D721Med (cell line): ENCODE results near the gene PLA2G2C.

ENCODE experiments used
- DNase-seq: peaks from one replicate; pipeline ENCODE4 v3.0.0; 2011; ENCODE audit warnings: low spot score; ENCODE audit not compliant: insufficient read length
- FAIRE-seq: peaks from 2 replicates; lab custom pipeline; 2011; peaks lifted over from hg19 to GRCh38; lab: Jason Lieb, UNC
- TF ChIP-seq, protein P1 (sequence below): IDR thresholded peaks from 2 replicates; pipeline ENCODE4 v1.5.1; 2012; ENCODE audit warnings: mild to moderate bottlenecking, control low read depth; ENCODE audit not compliant: insufficient read depth; ENCODE audit errors: missing control alignments

Gene PLA2G2C

DNA sequence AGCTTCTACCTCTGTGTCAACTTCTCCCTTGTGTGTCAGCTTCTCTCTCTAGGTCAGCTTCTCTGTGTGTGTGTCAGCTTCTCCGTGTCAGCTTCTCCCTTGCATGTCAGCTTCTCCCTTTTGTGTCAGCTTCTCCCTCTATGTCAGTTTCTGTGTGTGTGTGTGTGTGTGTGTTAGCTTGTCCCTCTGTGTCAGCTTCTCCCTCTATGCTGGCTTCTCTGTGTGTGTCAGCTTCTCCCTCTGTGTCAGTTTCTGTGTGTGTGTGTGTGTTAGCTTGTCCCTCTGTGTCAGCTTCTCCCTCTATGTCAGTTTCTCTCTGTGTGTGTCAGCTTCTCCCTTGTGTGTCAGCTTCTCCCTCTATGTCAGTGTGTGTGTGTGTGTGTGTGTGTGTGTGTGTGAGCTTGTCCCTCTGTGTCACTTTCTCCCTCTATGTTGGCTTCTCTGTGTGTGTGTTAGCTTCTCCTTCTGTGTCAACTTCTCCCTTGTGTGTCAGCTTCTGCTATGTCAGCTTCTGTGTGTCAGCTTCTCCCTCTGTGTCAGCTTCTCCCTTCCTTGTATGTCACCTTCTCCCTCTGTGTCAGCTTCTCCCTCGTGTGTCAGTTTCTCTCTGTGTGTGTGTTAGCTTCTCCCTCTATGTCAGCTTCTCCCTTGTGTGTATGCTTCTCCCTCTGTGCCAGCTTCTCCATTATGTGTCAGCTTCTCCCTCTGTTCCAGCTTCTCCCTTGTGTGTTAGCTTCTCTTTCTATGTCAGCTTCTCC, 6.8 kb downstream of the PLA2G2C start:
- FAIRE-seq (no peak), DNase-seq (no peak)
- TF ChIP-seq, protein P1, sequence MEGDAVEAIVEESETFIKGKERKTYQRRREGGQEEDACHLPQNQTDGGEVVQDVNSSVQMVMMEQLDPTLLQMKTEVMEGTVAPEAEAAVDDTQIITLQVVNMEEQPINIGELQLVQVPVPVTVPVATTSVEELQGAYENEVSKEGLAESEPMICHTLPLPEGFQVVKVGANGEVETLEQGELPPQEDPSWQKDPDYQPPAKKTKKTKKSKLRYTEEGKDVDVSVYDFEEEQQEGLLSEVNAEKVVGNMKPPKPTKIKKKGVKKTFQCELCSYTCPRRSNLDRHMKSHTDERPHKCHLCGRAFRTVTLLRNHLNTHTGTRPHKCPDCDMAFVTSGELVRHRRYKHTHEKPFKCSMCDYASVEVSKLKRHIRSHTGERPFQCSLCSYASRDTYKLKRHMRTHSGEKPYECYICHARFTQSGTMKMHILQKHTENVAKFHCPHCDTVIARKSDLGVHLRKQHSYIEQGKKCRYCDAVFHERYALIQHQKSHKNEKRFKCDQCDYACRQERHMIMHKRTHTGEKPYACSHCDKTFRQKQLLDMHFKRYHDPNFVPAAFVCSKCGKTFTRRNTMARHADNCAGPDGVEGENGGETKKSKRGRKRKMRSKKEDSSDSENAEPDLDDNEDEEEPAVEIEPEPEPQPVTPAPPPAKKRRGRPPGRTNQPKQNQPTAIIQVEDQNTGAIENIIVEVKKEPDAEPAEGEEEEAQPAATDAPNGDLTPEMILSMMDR = no peak

DNA sequence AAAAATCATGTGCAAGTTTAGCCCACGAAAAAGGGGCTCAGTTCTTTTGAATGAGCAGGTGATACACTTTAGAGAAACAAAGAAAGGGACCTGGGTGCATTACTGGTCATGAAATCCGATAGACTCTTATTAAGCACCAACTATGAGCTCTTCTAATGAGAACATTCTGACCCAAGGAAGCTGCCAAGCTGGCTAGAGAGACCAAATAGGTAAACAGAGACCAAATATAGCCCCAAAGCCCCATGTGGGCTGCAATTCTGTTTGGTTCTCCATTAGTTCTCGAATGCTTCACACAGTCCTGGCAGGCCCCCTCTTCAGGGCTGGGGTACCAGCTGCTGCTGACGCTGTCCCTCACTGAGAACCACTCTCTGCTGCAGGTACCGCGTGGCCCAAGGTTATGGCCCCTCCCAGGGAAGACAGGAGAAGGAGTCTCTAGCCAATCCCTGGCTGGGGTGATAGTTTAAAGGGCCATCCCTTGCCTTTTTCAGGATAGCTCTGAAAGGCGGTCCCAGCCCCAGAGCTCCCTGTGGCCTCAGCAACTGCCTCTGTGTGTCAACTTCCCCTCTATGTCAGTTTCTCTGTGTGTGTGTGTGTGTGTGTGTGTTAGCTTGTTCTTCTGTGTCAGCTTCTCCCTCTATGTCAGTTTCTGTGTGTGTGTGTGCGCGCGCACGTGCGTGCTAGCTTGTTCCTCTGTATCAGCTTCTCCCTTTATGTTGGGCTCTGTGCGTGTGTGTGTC, 7.5 kb downstream of the PLA2G2C start:
- FAIRE-seq (no peak), DNase-seq (no peak)
- TF ChIP-seq, protein P1 = no peak

DNA sequence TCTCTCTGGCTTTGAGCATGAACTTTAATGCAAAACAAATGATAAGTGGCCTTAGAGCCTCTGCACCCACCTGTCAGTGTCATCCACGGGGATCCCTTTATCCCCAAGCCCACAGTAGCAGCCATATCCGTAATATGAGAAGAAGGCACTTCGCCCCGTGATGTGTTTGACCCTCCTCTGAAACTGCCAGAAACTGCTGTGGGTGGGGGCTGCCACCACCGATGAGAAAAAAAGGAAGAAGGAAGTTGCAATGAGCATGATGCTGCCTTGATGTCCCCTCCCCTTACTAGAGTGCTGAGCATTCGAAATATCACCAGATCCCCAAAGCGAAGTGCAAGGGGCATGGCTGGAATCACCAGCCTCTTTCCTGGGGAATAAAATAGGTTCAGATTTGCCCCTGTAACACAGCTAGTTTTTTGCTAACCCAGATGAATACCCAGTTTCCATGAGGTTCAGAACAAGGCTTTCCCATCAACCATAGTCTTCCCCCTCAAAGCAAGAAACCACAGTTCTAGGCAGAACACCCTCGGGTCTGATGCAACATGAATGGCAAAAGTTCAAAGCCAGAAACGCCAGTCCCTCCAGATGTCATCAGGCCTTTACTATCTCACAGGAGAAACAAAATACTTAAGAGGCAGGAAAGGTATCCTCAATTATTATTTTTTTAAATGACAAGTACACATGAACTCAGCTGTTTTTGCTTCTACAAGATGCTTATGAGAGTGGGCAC, 11.2 kb downstream of the PLA2G2C start:
- TF ChIP-seq, protein P1 = no peak
- FAIRE-seq (no peak), DNase-seq (no peak)

DNA sequence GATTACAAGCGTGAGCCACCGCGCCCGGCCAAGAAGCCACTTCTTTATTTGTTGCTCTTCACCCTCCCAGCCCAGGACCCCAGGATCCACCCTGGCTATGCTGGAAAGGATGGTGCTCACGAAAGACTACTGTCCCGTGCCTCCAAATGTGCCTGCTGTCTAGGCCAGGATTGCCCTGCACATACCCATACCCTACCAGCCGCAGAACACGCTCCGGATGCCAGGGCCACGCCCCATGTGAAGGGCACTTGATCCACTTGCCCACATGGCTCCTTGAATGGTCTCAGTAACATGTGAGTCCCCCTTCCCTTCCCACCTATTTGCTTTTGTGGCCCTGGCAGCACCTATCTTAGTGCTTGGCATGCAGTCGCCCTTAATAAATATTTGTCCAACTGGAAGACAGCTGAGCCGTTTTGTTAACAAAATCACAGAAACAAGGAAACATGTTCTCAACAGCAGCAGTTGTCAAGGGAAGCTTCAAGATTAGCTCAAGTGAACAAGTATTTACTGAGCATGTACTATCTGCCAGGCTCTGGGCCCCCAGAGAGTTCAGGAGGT, 14.2 kb downstream of the PLA2G2C start:
- FAIRE-seq = no peak
- DNase-seq = no peak
- TF ChIP-seq, protein P1 = no peak

DNA sequence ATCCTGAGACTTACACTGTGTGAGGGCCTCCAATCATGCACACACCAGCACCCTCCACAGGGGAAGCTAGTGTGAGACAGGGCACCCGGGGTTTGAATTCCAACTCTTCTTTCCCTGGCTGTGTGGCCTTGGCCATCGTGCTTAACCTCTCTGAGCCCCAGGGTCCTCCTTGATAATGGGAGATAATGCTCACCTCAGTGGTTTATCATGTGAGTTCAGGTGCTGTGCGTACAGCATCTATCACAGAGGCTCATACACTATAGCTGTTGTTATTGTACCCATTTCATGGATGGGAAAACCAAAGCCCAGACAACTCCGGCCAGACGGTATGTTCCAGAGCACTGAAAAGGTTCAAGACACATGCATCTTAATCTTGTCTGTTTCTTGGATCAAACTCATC, 16.4 kb downstream of the PLA2G2C start:
- DNase-seq (no peak), FAIRE-seq (no peak)
- TF ChIP-seq, protein P1 = no peak

DNA sequence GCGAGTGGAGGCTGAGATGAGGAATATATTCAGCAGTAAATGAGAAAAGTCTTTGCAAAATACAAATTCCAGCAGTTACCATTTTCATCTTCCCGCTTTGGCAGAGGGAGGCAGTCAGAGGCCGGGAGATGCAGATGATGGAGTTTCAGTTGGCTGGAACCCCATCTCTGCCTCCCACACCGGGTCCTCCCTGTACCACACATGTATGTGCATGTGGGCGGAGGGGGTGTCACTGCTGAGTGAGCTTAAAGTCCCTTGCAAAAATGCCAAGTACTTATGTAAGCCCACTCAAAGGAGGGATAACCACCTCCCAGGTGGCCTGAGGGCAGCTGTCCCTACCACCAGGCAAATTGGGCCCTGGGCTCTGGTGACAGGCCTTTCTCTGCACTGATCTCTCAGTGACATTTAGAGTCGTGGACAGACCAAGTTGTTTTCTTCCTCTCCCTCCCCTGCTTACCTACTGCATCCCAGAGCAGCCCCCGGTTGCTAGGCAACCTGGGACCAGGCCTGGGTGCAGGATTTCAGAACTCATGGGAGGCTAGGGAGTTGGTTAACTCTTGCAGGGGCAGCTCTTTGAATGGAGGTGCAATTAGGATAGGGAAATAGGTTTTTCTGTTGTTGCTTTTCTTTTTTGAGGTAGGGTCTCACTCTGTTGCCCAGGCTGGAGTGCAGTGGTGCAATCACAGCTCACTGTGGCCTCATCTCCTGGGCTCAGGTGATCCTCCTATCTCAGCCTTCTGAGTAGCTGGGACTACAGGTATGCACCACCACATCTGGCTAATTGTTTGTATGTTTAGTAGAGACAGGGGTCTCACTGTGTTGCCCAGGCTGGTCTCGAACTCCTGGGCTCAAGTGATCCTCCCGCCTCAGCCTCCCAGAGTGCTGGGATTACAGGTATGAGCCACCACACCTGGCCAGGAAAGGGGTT, 17.5 kb downstream of the PLA2G2C start:
- TF ChIP-seq, protein P1 = no peak
- FAIRE-seq (no peak), DNase-seq (no peak)
